OCI-LY3 (cell line): ENCODE measurements around the gene TUG1.

ENCODE experiments used
- CTCF ChIP-seq: fragments of 200-600, 300-600 bp; sonication (generic); IDR thresholded peaks from 2 replicates; pipeline ENCODE4 v1.5.1; 2014; ENCODE audit warnings: antibody characterized with exemption, low read length, low read depth
- EZH2phosphoT487 ChIP-seq: fragments of 200-600 bp; shearing (Covaris generic); IDR thresholded peaks from 2 replicates; pipeline ENCODE4 v1.6.1; 2018; ENCODE audit warnings: antibody characterized with exemption, mixed run types, low read depth

- no peak for TF ChIP-seq CTCF
- no peak for TF ChIP-seq EZH2phosphoT487
These were observed 38.8 kb upstream of the TUG1 start for GRCh38 chr22:30930228-30930627.
